Activated CD4-positive, alpha-beta T cell treated with anti-CD3 and anti-CD28 coated beads, Interleukin-2, amount 50 U/mL, for 16 hours (primary cell): ENCODE measurements around the gene SLC13A5.

ENCODE experiments used
- DNase-seq: peaks from one replicate; pipeline ENCODE4 v3.0.0-alpha.2; 2020

Gene SLC13A5

GRCh38 chr17:6636616-6637457 lies 76.3 kb downstream of the SLC13A5 start:
- DNase-seq: no peak

- no peak for DNase-seq
Observed at GRCh38 chr17:6636105-6636504, 77.1 kb downstream of the SLC13A5 start.
